HG03045 (cell line): ENCODE measurements around the gene MAPKBP1.

Experiments used
- ATAC-seq: cut with Tn5 transposase; IDR thresholded peaks from one replicate; pipeline ENCODE4 v1.9.1; 2021; ENCODE audit warnings: mild to moderate bottlenecking, moderate library complexity; ENCODE audit not compliant: unreplicated experiment

Gene MAPKBP1

GRCh38 chr15:41862515-41863116, 88.3 kb downstream of the MAPKBP1 start:
- ATAC-seq, result no peak

GRCh38 chr15:41865490-41866055, 91.3 kb downstream of the MAPKBP1 start:
- no peak for ATAC-seq

GRCh38 chr15:41866263-41866703, 92.0 kb downstream of the MAPKBP1 start:
- no peak for ATAC-seq

- no peak for ATAC-seq
Observed at GRCh38 chr15:41866872-41867579, 92.7 kb downstream of the MAPKBP1 start.

DNA sequence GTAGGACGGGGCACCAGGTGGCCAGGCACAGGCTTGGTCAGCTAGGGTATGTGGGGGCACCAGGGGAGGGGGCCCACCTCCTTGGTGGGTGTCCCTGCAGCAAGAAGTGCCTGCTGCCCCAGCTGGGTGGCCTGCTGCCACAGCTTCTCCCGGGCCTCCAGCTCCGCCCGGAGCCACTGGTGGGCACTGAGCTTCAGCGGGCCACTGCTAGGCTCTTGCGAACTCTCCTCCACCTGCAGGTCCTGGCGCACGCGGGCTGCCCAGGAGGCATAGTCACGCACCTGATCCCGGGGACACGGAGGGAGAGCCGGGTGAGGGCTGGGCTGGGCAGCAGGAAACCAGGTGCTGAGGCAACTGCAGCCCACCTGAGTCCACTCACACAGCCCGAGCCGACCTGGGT, 94.0 kb downstream of the MAPKBP1 start:
- no peak for ATAC-seq

DNA sequence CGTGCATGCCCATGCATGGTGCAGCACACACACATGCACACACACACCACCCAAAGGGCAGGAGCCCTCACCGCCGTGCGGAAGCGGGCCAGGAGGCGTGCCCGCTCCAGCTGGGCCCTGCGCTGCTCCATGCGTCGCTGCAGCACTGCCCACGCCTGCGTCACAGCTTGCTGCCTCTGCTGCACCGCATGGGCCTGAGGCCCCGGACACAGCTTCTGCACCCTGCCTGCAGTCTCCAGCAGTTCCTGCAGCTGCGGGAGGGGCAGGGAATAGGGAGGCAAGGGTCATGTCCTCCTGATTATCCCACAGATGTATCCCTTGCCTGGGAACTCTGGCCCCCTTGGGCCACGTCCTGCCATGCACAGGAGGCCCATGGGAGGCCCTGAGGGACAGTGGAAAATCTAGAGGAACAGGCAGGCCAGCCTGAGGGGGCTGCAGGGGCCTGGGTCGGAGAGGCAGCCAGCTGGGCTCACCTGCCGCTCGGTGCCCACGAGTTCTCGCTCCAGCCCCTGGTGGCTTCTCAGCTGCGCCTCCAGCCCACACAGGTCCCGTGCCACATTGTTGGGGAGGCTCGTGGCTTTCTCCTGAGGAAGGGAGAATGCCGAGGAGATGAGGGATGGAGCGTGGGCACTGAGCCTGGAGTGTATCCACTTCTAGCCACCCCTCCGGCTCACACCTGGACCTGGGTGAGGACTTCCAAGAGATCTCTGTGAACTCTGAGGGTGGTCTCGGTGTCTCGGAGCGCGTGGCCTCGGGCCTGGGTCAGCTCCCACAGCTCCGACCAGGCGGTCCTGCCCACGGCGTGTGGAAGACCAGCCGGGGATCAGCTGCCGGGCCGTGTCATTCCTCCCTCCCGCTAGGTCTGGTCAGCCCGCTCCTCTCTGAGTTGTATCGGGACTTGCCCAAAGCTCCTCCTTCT, 95.7 kb downstream of the MAPKBP1 start:
- ATAC-seq, result no peak

DNA sequence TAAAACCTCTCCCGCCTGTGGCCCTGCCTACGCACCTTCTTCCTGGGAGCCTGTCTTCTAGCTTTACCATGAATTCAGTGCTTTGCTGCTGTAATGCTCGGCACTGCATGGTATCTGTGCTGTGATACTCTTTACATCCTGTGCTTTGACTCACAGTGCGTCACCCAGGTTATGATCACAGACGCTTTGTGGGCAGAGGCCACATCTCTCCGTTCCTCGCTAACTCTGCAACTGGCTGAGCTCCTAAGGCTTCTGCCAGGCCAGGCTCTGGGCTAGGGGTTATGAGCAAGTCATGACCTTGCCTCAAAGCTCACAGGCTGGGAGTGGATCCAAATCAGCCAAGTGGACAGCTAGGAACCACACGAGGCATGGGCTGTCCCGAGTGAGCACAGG, 96.4 kb downstream of the MAPKBP1 start:
- no peak for ATAC-seq

DNA sequence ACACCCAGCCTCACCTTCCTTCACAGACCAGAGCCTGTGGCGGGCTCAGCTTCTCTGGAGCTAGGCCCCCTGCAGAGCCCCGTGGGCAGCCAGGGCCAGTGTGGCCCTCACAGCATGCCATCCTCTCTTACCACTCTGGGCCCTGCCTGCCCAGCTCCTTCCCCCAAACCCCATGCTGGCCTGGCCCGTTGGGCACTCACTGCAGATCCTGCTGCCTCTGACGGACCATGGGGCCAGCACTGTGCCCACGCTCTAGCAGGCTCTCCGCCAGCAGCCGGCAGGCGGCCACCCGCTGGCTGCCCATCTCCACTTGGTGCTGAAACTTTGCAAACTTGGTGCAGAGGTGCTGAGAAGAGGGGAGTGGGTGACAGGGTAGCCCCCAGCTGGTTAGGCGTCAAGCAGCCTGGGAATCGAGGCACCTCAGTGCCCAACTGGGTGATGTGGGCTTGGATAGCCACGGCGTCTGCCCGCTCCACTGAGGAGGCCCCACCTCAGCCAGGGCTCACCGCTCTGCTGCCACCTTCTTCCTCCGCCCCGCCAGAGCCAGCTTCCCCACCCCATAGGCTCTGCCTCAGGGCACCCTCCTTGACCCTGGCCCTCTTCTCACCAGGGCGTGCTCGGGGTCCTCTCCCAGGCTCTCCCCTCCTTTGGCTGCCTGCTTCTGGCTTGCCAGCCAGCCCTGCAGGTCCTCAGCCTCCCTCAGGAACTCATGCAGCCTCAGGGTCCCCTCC, 97.1 kb downstream of the MAPKBP1 start:
- no peak for ATAC-seq

- no peak for ATAC-seq
Observed at GRCh38 chr15:41872166-41872747, 98.0 kb downstream of the MAPKBP1 start.

GRCh38 chr15:41873711-41874110, 99.4 kb downstream of the MAPKBP1 start:
- no peak for ATAC-seq

- ATAC-seq, result no peak
Observed at GRCh38 chr15:41874736-41875135, 100.5 kb downstream of the MAPKBP1 start.

DNA sequence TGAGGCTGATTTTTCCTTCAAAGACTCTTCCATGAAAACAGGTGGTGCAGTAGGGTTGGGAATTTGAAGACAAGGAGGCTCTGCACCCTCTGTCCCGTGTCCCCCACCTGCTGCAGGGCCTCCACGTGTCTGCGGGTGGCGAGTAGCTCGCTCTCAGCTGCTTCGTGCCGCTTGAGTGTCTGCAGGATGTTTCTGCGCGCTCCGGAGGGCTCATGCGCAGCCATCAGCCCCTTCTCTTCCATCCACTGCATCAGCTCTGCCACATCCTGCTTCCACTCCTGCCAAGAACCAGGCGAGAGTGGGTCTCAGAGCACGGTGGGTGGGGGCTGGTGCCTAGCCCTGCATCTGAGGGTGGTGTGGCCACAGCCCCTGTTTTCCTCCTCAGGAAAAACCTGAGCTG, 101.7 kb downstream of the MAPKBP1 start:
- no peak for ATAC-seq

- no peak for ATAC-seq
Observed at GRCh38 chr15:41876689-41877088, 102.4 kb downstream of the MAPKBP1 start.
